Suppressor macrophage treated with lipopolysaccharide for 4 hours (primary cell): ENCODE data around the gene ADAM23.

Experiments
- DNase-seq: peaks from one replicate; pipeline ENCODE4 v3.0.0-alpha.2; 2020

The ADAM23 gene

GRCh38 chr2:206665251-206665650, 221.9 kb downstream of the ADAM23 start:
- no peak for DNase-seq
